Pancreas (tissue), 10 donors: ENCODE data around the gene IRX4. TPM values are rescaled to one million over a fixed set of nuclear protein-coding genes. Genes with fewer than 3 reads are reported as not detected.
A peak's percentile ranks its signal among the peaks of the same experiment; 100 is the strongest.

Experiments
- ATAC-seq, 4 donors: fragments of 200-7000 bp; cut with Tn5 transposase; one replicate each; pipeline versions ENCODE4 v1.8.0 to v1.9.1; 2020; ENCODE audit warnings: mild to moderate bottlenecking in 4 of 4, moderate library complexity in 4 of 4
- DNase-seq, 6 donors: peaks; one replicate each; pipeline ENCODE4 v3.0.0-alpha.2; 2020
- FAIRE-seq: peaks from 2 replicates; lab custom pipeline; 2012; peaks lifted over from hg19 to GRCh38; lab: Jason Lieb, UNC
- H3K27ac ChIP-seq, 4 donors: fragments of 200-600 bp; sonication (generic); 1 replicate in 3 of 4; 2 replicates in 1 of 4; pipeline versions ENCODE4 v1.5.0 to v1.8.0; 2020
- H3K27me3 ChIP-seq, 4 donors: fragments of 200-600 bp; one replicate each; pipeline ENCODE4 v1.8.0; 2021
- H3K36me3 ChIP-seq, 3 donors: fragments of 200-600 bp; sonication (generic) in 1 of 3; one replicate each; pipeline versions ENCODE4 v1.5.0 to v1.8.0; 2020 to 2021
- H3K4me1 ChIP-seq, 3 donors: fragments of 200-600 bp; one replicate each; pipeline ENCODE4 v1.8.0; 2021
- H3K4me3 ChIP-seq, 4 donors: fragments of 200-600 bp; sonication (generic) in 2 of 4; one replicate each; pipeline versions ENCODE4 v1.5.0 to v1.8.0; 2020 to 2021
- H3K9me3 ChIP-seq, 4 donors: fragments of 200-600 bp; one replicate each; pipeline ENCODE4 v1.8.0; 2021
- CTCF ChIP-seq, 4 donors: fragments of 200-600 bp; sonication (generic) in 3 of 4; IDR thresholded peaks; one replicate each; pipeline versions ENCODE4 v1.5.0 to v1.8.0; 2021; ENCODE audit warnings: antibody characterized with exemption in 4 of 4
- WGBS, 2 donors: extraction: QIAGEN DNeasy Blood & Tissue Kit; methylation state at CpG; one replicate each; pipeline ENCODE4 v1.1.7; 2013; 5-methylcytosine and 5-hydroxymethylcytosine counted together
- intact Hi-C, 3 donors: fragments of 100-400 bp; cut with DNase I; formaldehyde crosslinking; loops; one replicate each; pipeline versions ENCODE4 v1.11.1 to v1.14.2; 2022
- polyA plus RNA-seq, 2 donors: library from polyadenylated mRNA; stranded (reverse); fragments of 200-250 nt; gene quantifications; one replicate each; pipeline ENCODE4 v1.2.3, GENCODE V29; 2013
- total RNA-seq, 6 donors: library from RNA; stranded (reverse); fragmentation: NEBNext Ultra II Directional in 4 of 6; extraction: Animal tissue kit (Norgen Biotek cat#: 25700) in 4 of 6; gene quantifications; one replicate each; pipeline versions ENCODE4 v1.2.1 to v1.2.4, GENCODE V29; 2021 to 2023
- donor health status: healthy with polysubstance abuse.
- donor health status: DM: no; HTN: no; CAD: no; lungs with moderate emphysema.
- donor health status: DM: no; HTN: no; CAD: no.
- donor health status: control.
- donor health status: control.
- donor health status: Bipolar disorder and iron deficiency.
- donor health status: DM: yes; HTN: yes; CAD: no.
- donor health status: DM: no; HTN: no; CAD: no.
- donor health status: DM: no; HTN: no; CAD: no.
- donor health status: DM: yes; HTN: yes; CAD: no.

The IRX4 gene
- total and polyA plus RNA-seq, 8 donors = 0.31 TPM; not detected in 7

- Histone ChIP-seq H3K36me3 (no peaks in the 10 kb centered on the region), H3K9me3 (no peaks in the 10 kb centered on the region), H3K4me1 (no peaks in the 10 kb centered on the region), H3K27ac (no peak overlapping the region), H3K27me3 (peaks cover 0 to 6% (median 0%) of the 10 kb centered on the region in 4 donors), H3K4me3 (no peak overlapping the region)
- ATAC-seq (no peak), DNase-seq (no peak), FAIRE-seq (no peak)
- WGBS, 2 donors = 71 to 77% methylated on average over 32 of the region's 32 CpGs
- intact Hi-C loops = no loop called here
- no peak for TF ChIP-seq CTCF (IDR thresholded peaks at IDR 0.05)
These were observed 45.5 kb downstream of the IRX4 start for GRCh38 chr5:1836891-1837880.

- intact Hi-C loops = no loop called here
- DNase-seq = no peak
- no peaks in the 10 kb centered on the region for H3K9me3 ChIP-seq
- peak in 1 of 4 donors; percentile 40 for ATAC-seq
- WGBS, 2 donors = 32 to 33% methylated on average over 23 of the region's 23 CpGs
- H3K27me3 ChIP-seq = peaks cover 0 to 6% (median 0%) of the 10 kb centered on the region in 4 donors
- H3K4me3 ChIP-seq = no peak overlapping the region
- no peak for FAIRE-seq
- no peak for TF ChIP-seq CTCF (IDR thresholded peaks at IDR 0.05)
- no peaks in the 10 kb centered on the region for H3K36me3 ChIP-seq
- no peaks in the 10 kb centered on the region for H3K4me1 ChIP-seq
- H3K27ac ChIP-seq = no peak overlapping the region
These were observed 46.4 kb downstream of the IRX4 start for GRCh38 chr5:1836176-1836890.

- Histone ChIP-seq H3K4me1 (no peaks in the 10 kb centered on the region), H3K27ac (no peak overlapping the region), H3K36me3 (no peaks in the 10 kb centered on the region), H3K9me3 (no peaks in the 10 kb centered on the region), H3K4me3 (no peak overlapping the region), H3K27me3 (peaks cover 0 to 4% (median 0%) of the 10 kb centered on the region in 4 donors)
- ATAC-seq (no peak), FAIRE-seq (no peak), DNase-seq (no peak)
- TF ChIP-seq CTCF (IDR thresholded peaks at IDR 0.05) = no peak
- 77 to 86% methylated on average over 13 of the region's 13 CpGs for WGBS, 2 donors
- intact Hi-C loops = no loop called here
These were observed 47.3 kb downstream of the IRX4 start for GRCh38 chr5:1835431-1835830.

GRCh38 chr5:1834721-1835429, 47.9 kb downstream of the IRX4 start:
- intact Hi-C loops = no loop called here

More at GRCh38 chr5:1834721-1835429, 47.9 kb downstream of the IRX4 start:
- no peak overlapping the region for H3K27ac ChIP-seq
- no peaks in the 10 kb centered on the region for H3K27me3 ChIP-seq
- no peaks in the 10 kb centered on the region for H3K4me1 ChIP-seq
- ATAC-seq (no peak), DNase-seq (no peak), FAIRE-seq (no peak)
- no peaks in the 10 kb centered on the region for H3K36me3 ChIP-seq
- no peak overlapping the region for H3K4me3 ChIP-seq
- H3K9me3 ChIP-seq = no peaks in the 10 kb centered on the region
- no peak for TF ChIP-seq CTCF (IDR thresholded peaks at IDR 0.05)
- 59 to 68% methylated on average over 21 of the region's 21 CpGs for WGBS, 2 donors
